Endothelial cell of umbilical vein (primary cell): ENCODE data around the gene CTNNB1.

Experiments
- EZH2 ChIP-seq: IDR thresholded peaks from 2 replicates; pipeline ENCODE4 v1.6.1; 2012; ENCODE audit warnings: borderline replicate concordance, low read depth, mild to moderate bottlenecking, moderate library complexity, low read length, inconsistent platforms; ENCODE audit not compliant: severe bottlenecking
- FOS ChIP-seq: IDR thresholded peaks from 2 replicates; pipeline ENCODE4 v1.6.1; 2011; ENCODE audit warnings: mild to moderate bottlenecking, low read length, moderate library complexity, borderline replicate concordance; ENCODE audit not compliant: insufficient read depth
- JUN ChIP-seq: IDR thresholded peaks from 2 replicates; pipeline ENCODE4 v1.6.1; 2011; ENCODE audit warnings: borderline replicate concordance, low read depth; ENCODE audit not compliant: insufficient read length, insufficient read depth
- TF ChIP-seq, protein P1 (sequence below): IDR thresholded peaks from 2 replicates; pipeline ENCODE4 v1.6.1; 2011; ENCODE audit not compliant: insufficient read depth, insufficient read length
- TF ChIP-seq, protein P2 (sequence below), 2 donors: IDR thresholded peaks; 1 replicate in 1 of 2; 2 replicates in 1 of 2; pipeline ENCODE4 v1.5.1; 2011; ENCODE audit warnings: low read length in 2 of 2, mild to moderate bottlenecking in 2 of 2, moderate library complexity in 2 of 2, control low read depth in 1 of 2, inconsistent platforms in 1 of 2, low read depth in 1 of 2; ENCODE audit not compliant: insufficient read depth in 1 of 2; ENCODE audit errors: extremely low read depth in 1 of 2

- TF ChIP-seq, protein P1, sequence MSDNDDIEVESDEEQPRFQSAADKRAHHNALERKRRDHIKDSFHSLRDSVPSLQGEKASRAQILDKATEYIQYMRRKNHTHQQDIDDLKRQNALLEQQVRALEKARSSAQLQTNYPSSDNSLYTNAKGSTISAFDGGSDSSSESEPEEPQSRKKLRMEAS, result no peak
- TF ChIP-seq, protein P2, sequence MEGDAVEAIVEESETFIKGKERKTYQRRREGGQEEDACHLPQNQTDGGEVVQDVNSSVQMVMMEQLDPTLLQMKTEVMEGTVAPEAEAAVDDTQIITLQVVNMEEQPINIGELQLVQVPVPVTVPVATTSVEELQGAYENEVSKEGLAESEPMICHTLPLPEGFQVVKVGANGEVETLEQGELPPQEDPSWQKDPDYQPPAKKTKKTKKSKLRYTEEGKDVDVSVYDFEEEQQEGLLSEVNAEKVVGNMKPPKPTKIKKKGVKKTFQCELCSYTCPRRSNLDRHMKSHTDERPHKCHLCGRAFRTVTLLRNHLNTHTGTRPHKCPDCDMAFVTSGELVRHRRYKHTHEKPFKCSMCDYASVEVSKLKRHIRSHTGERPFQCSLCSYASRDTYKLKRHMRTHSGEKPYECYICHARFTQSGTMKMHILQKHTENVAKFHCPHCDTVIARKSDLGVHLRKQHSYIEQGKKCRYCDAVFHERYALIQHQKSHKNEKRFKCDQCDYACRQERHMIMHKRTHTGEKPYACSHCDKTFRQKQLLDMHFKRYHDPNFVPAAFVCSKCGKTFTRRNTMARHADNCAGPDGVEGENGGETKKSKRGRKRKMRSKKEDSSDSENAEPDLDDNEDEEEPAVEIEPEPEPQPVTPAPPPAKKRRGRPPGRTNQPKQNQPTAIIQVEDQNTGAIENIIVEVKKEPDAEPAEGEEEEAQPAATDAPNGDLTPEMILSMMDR (IDR thresholded peaks at IDR 0.05; ENCODE audit: extremely low read depth in 1 of 2, insufficient read depth in 1 of 2, low read depth in 1 of 2, low read length in 2 of 2), result no peak
- TF ChIP-seq JUN (no peak), EZH2 (no peak), FOS (no peak)
Measured at GRCh38 chr3:41241161-41241560, 41.9 kb downstream of the CTNNB1 start.
